A673 (cell line): ENCODE measurements around the gene CHERP. TPM values are rescaled to one million over a fixed set of nuclear protein-coding genes. Genes with fewer than 3 reads are reported as not detected.

Experiments used
- BruUV-seq: library from RNA; stranded (reverse); fragments of 400-500 nt; replicated peaks from 2 replicates; lab custom pipeline; 2021; lab: Mats Ljungman, UMichigan
- CTCF ChIA-PET: fragments of 300-600 bp; sonication (Branson Sonifier 250); formaldehyde crosslinking; loops from one replicate; lab custom pipeline; 2022; ENCODE audit warnings: antibody characterized with exemption; lab: Charles Lee
- POLR2A ChIA-PET: fragments of 300-600 bp; sonication (Branson Sonifier 250); formaldehyde crosslinking; loops from one replicate; lab custom pipeline; 2022; ENCODE audit warnings: antibody characterized with exemption; ENCODE audit not compliant: low non-redundant PET; lab: Charles Lee
- DNase-seq: peaks from one replicate; pipeline ENCODE4 v3.0.0-alpha.2; 2015; ENCODE audit warnings: low spot score
- H3K27ac ChIP-seq: fragments of 200-600 bp; sonication (generic); 2 replicates; pipeline ENCODE4 v1.5.1; 2016; ENCODE audit warnings: mixed run types, low read depth, mild to moderate bottlenecking, mixed read lengths, antibody characterized with exemption, low read length; ENCODE audit not compliant: poor library complexity, severe bottlenecking
- H3K27me3 ChIP-seq: fragments of 200-600 bp; sonication (generic); replicated peaks from 2 replicates; pipeline ENCODE4 v1.6.1; 2017; ENCODE audit warnings: mixed run types, low read depth, mild to moderate bottlenecking, mixed read lengths, antibody characterized with exemption, low read length; ENCODE audit not compliant: insufficient read depth, poor library complexity
- H3K36me3 ChIP-seq: fragments of 200-600 bp; sonication (generic); 2 replicates; pipeline ENCODE4 v1.6.1; 2016; ENCODE audit warnings: mixed run types, mild to moderate bottlenecking, mixed read lengths, antibody characterized with exemption, low read length; ENCODE audit not compliant: insufficient read depth, poor library complexity, severe bottlenecking
- H3K4me1 ChIP-seq: fragments of 200-600 bp; sonication (generic); 2 replicates; pipeline ENCODE4 v1.6.1; 2017; ENCODE audit warnings: mixed run types, mild to moderate bottlenecking, mixed read lengths, antibody characterized with exemption, low read length; ENCODE audit not compliant: insufficient read depth, poor library complexity, severe bottlenecking
- H3K4me3 ChIP-seq: fragments of 200-600 bp; sonication (generic); 2 replicates; pipeline ENCODE4 v1.5.1; 2016; ENCODE audit warnings: low read depth, mixed run types, mild to moderate bottlenecking, mixed read lengths, low read length; ENCODE audit not compliant: poor library complexity, severe bottlenecking
- H3K9me3 ChIP-seq: fragments of 200-600 bp; sonication (generic); 2 replicates; pipeline ENCODE4 v1.6.1; 2016; ENCODE audit warnings: mixed run types, low read depth, mild to moderate bottlenecking, mixed read lengths, antibody characterized with exemption, low read length; ENCODE audit not compliant: poor library complexity, severe bottlenecking
- CTCF ChIP-seq: fragments of 300-800, 200-600 bp; sonication (generic); conservative IDR thresholded peaks from 2 replicates; pipeline ENCODE4 v1.5.1; 2017; ENCODE audit warnings: low read depth, mild to moderate bottlenecking, antibody characterized with exemption, low read length, moderate library complexity, mixed read lengths
- EZH2 ChIP-seq: fragments of 200-600 bp; sonication (generic); IDR thresholded peaks from 2 replicates; pipeline ENCODE4 v1.6.1; 2017; ENCODE audit warnings: borderline replicate concordance, low read depth, mild to moderate bottlenecking, mixed read lengths, antibody characterized with exemption, low read length; ENCODE audit not compliant: poor library complexity, severe bottlenecking
- intact Hi-C: fragments of 100-400 bp; cut with micrococcal nuclease; formaldehyde crosslinking; loops from one replicate; pipeline ENCODE4 v1.10.0; 2022; ENCODE audit not compliant: unreplicated experiment
- total RNA-seq: library from RNA; stranded (reverse); gene quantifications from 2 replicates; pipeline ENCODE4 v1.2.3, GENCODE V29; 2021

CHERP gene
- total RNA-seq, 1 experiment from 2014 or later: 98.4 TPM

- no peak for TF ChIP-seq CTCF
- no peak for TF ChIP-seq EZH2
- CTCF ChIA-PET: no interaction called here
Measured at GRCh38 chr19:16536130-16536529, 6.1 kb downstream of the CHERP start.

DNA sequence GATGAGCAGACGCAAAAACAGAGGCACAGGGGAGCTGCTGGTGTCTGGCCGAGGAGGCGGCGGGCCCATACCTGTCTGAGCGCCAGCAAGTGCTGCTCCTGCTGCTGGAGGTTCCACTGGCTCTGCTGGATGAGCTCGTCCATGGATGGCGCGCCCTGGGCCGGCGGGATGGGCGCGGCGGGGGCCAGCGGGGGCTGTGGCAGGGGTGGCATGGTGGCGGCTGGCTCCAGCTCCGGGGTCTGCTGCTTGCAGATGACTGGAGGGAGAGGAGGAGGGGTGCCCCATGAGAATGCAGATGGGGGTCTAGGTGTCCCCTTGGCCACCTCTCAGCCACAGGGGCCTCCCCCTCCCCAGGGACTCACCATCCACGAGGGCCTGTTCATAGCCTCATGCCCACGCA lies 6.9 kb downstream of the CHERP start:
- POLR2A ChIA-PET: no interaction called here
- Histone ChIP-seq H3K4me1 (no peaks in the 10 kb centered on the region), H3K4me3 (no peak overlapping the region), H3K9me3 (no peaks in the 10 kb centered on the region), H3K27me3 (no peaks in the 10 kb centered on the region), H3K36me3 (peaks cover 80% of the 10 kb centered on the region), H3K27ac (no peak overlapping the region)
- intact Hi-C loops: no loop called here
- no peak for DNase-seq
- TF ChIP-seq EZH2 (no peak), CTCF (no peak)
- CTCF ChIA-PET: interaction anchor here (0.5 kb wide), 1 partner anchor 8 kb away, joined by 3 read pairs; no protein-coding TSS in a partner anchor
- no TSS peak for BruUV-seq

More at GRCh38 chr19:16536130-16536529, 6.1 kb downstream of the CHERP start:
- Histone ChIP-seq H3K36me3 (peaks cover 76% of the 10 kb centered on the region), H3K4me1 (peaks cover 4% of the 10 kb centered on the region), H3K27ac (no peak overlapping the region), H3K4me3 (no peak overlapping the region), H3K27me3 (no peaks in the 10 kb centered on the region), H3K9me3 (no peaks in the 10 kb centered on the region)
- DNase-seq: no peak
- POLR2A ChIA-PET: no interaction called here
- intact Hi-C loops: no loop called here
- no TSS peak for BruUV-seq

DNA sequence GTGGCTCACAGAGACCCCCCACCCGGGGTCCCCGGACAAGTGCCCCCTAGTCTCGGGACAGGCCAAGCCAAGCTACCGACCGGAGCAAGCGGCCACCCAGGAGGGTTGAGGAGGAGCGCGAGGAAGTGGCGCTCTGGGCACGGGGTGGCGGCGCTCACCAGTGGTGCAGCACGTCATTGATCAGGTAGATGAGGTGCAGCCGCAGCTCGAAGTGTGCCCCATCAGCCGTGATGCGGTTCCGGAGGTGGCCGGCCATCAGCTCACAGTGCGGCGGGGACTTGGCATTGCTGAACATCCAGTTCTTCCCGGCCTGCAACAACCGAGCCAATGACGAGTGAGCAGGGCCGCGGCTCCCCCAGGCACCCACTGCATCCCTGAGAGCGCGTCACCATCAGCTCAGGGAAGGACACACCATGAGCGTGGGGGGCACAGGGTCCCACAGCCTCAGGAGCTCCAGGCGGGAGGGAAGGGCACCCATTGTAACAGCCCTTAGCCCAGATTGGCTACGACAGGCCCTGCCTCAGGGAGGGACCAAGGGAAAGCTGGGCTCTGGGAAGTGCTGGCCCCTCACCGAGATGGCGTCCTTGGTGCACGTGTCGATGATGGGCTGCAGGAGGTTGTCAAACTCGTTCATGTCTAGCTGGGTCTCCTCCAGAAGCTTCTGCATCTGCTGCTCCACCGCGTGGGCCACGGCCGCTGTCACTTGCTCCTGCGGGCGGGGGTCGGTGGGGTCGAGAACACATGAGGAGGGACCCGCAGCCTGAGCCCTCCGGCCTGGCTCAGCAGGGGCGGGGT lies 9.6 kb downstream of the CHERP start:
- peaks cover 91% of the 10 kb centered on the region for H3K36me3 ChIP-seq
- CTCF ChIA-PET: no interaction called here

More for the DNA sequence above, 9.6 kb downstream of the CHERP start:
- no peak overlapping the region for H3K4me3 ChIP-seq
- no peaks in the 10 kb centered on the region for H3K4me1 ChIP-seq
- POLR2A ChIA-PET: no interaction called here
- intact Hi-C loops: no loop called here
- no peak overlapping the region for H3K27ac ChIP-seq
- H3K27me3 ChIP-seq: no peaks in the 10 kb centered on the region
- no TSS peak for BruUV-seq
- DNase-seq: no peak
- H3K9me3 ChIP-seq: no peaks in the 10 kb centered on the region
- TF ChIP-seq EZH2 (no peak), CTCF (no peak)
